Astrocyte (in vitro differentiated cells and primary cell): Measurements from ENCODE around the gene SYTL3.
"Not testable (repeated sequence)": the region's sequence is repeated elsewhere in the genome, so short reads cannot be mapped to it uniquely, and the experiment has no call there.

Experiments
- EZH2 ChIP-seq: IDR thresholded peaks from 2 replicates; pipeline ENCODE4 v1.6.1; 2012; ENCODE audit warnings: mild to moderate bottlenecking, low read length, inconsistent platforms; ENCODE audit not compliant: insufficient read depth
- TF ChIP-seq, protein P1 (sequence below): IDR thresholded peaks from 2 replicates; pipeline ENCODE4 v1.5.1; 2011; ENCODE audit warnings: low read depth, mild to moderate bottlenecking, inconsistent platforms, low read length, moderate library complexity; ENCODE audit not compliant: insufficient read depth

DNA sequence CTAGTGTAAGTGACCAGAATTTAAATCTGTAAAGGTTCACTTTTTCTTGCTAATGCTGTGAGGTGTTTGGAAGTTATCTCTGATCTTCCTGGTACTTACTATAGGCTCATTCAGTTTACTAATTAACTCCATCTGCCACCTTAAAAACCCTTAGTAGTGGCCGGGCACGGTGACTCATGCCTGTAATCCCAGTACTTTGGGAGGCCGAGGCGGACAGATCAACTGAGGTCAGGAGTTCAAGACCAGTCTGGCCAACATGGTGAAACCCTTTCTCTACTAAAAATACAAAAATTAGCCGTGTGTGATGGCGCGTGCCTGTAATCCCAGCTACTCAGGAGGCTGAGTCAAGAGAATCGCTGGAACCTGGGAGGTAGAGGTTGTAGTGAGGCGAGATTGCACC, 7.1 kb downstream of the SYTL3 start:
- TF ChIP-seq, protein P1, sequence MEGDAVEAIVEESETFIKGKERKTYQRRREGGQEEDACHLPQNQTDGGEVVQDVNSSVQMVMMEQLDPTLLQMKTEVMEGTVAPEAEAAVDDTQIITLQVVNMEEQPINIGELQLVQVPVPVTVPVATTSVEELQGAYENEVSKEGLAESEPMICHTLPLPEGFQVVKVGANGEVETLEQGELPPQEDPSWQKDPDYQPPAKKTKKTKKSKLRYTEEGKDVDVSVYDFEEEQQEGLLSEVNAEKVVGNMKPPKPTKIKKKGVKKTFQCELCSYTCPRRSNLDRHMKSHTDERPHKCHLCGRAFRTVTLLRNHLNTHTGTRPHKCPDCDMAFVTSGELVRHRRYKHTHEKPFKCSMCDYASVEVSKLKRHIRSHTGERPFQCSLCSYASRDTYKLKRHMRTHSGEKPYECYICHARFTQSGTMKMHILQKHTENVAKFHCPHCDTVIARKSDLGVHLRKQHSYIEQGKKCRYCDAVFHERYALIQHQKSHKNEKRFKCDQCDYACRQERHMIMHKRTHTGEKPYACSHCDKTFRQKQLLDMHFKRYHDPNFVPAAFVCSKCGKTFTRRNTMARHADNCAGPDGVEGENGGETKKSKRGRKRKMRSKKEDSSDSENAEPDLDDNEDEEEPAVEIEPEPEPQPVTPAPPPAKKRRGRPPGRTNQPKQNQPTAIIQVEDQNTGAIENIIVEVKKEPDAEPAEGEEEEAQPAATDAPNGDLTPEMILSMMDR: not testable (repeated sequence)
- TF ChIP-seq EZH2: not testable (repeated sequence)
